GM21515 (cell line): ENCODE results near the gene IKZF3.
"Not testable (repeated sequence)": the region's sequence is repeated elsewhere in the genome, so short reads cannot be mapped to it uniquely, and the experiment has no call there.

Experiments used
- ATAC-seq: cut with Tn5 transposase; IDR thresholded peaks from one replicate; pipeline ENCODE4 v1.9.1; 2021; ENCODE audit not compliant: unreplicated experiment

Gene IKZF3

DNA sequence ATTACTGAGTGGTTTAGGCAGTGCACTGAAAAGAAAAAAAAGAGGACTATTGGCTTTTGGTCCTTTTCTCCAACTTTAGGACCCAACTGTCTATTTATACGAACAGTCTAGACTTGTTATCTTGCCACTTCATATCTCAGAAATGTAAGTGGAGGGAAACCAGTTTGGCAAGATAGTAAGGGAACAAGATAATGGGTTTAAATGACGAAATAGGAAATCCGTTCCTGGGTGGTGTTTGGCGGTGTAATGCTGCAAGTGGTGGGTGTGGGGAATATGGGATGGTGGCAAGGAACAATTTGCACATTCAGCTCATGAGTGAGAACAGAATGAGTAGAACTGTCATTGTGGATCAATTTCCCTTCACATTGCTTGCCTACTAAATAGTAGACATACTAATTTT lies 81.6 kb downstream of the IKZF3 start:
- no peak for ATAC-seq

DNA sequence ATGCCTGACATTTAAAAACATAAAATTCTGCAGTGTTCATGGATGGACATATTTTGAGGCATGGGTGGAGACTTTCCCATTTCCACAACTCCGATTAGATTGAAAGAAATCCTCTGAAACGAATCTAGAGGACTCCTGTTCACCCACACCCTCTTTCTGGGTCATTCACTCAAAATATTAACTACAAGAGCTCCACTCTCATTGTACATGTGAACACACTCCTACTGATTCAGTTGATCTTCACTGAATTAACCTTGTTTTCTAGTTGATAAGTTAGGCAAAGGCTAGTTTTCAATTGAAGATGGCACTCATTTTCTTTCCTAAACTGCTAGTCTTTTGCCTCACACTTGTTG lies 82.3 kb downstream of the IKZF3 start:
- ATAC-seq: no peak

DNA sequence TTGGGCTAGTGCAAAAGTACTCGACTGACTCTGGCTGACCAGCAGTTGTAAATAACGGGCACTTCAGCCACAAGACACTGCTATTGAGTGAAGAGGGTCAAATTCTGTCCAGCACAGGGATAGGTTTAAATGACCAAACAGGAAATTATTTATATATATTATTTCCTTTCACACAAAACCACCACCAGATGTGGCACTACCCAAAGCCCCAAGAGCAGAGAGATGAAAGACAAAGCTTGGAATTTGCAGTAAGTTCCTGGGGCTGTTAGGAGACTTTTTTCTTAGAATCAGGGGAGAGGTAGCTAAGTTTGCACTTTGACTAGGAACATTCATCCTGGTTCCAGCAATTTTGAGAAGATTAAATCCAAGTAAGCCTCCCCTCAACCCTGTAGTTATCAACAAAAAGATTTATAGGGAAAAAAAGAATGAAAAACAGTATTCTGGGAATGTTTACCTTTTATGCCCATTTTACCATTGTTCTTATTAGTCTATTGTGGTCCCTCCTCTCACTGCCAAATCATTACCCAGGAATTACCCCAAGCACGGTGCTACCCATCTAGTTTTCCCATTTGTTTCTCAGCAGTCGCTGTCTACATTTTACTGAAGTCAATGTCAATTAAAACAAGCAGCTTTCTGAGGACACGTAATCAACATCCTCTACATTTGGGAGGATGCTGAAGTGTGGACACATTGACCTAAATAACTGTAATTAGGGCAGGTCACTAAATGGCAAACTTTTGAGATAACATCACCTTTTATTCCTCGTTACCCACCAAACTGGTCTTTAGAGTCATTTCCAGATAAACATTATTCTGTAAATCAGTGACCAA lies 82.9 kb downstream of the IKZF3 start:
- ATAC-seq: no peak

DNA sequence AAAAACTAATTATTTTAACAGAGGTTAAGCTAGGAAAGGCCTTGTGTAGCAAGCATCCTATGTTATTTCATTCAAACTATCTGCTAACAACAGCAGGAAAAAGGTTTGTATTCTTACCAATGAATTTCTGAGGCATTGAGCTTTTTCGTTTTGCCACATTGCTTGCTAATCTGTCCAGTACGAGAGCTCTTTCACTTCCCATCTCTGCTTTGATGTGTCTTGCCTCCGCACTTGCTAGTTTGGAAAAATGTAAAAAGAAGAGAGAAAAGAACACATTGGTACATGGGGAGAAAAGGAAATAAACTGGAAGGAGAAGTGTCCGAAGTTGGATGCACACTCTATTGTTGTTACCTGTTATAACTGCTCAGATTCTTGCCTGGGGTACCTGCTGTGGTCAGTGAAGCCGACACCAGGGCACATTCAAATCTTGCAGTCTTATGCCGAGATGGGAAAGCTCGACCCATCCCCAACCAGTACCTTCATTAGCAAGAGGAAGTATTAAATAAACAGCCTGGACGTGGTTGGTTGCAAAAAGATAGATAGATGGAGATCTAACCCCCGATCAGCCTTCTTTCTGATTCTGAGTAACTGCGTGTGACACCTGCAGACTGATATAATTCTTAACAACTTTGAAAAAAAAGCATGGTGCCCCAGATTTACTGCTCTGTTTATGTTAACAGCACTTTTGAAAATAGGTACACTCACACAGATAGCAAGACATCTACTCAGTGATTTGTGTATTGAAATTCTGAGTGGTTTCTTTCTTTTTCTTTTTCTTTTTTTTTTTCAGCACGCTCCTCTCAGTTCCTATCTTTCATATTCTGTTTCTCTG lies 86.4 kb downstream of the IKZF3 start:
- peak; percentile 49 for ATAC-seq

DNA sequence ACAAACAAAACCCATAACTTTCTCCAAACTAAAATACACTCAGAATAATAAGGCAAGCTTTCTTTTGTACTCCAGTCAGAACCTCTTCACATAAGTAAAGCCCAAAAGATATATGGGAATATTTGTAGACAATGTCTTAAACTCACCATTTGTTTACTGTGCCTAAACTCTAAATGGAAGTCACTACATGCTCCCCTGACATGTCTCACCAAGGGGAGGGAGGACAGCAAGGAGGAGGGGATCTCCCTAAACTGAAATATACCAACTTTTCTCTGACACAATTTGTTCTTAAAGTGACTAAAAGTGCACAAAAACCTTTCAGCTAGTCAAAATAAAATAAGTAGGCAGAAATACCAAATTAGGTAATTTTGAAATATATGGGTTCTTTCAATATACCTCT lies 87.9 kb downstream of the IKZF3 start:
- ATAC-seq: no peak

DNA sequence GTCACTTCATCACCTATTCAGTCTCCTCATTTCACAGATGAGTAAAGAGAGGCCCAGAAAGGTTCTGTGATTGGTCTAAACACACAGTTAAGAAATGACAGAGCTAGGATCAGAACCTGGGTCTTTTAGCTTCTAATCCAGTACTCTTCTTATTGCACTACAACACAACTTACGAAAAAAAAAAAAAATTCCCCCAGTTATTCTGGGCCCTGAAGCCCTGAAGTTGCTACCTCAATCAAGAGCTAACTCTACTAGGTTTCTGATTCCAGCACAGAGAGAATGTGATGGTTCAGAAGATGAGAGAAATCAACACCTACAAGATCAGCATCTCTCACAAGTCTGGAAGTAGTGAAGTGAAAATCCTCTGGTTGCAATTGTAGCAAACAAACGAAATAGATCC lies 89.1 kb downstream of the IKZF3 start:
- ATAC-seq: no peak

DNA sequence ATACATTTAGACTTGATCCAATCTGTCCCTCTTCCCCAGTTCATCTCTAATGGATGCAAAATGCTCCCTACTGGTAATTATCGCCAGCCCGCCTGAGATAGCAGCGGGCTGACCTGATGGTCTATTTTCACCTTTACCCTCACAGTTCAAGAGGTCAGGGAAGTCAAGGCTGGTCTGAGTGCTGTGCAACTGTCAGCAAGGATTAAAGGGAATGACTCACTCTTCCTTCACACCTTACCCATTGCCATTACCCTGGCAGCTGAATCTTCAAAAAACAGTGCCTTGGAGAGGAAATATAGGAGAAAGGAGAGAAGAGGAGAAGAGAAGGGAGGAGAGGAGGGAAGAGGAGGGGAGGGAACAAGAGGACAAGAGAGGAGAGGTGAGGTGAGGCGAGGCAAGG lies 90.1 kb downstream of the IKZF3 start:
- no peak for ATAC-seq

DNA sequence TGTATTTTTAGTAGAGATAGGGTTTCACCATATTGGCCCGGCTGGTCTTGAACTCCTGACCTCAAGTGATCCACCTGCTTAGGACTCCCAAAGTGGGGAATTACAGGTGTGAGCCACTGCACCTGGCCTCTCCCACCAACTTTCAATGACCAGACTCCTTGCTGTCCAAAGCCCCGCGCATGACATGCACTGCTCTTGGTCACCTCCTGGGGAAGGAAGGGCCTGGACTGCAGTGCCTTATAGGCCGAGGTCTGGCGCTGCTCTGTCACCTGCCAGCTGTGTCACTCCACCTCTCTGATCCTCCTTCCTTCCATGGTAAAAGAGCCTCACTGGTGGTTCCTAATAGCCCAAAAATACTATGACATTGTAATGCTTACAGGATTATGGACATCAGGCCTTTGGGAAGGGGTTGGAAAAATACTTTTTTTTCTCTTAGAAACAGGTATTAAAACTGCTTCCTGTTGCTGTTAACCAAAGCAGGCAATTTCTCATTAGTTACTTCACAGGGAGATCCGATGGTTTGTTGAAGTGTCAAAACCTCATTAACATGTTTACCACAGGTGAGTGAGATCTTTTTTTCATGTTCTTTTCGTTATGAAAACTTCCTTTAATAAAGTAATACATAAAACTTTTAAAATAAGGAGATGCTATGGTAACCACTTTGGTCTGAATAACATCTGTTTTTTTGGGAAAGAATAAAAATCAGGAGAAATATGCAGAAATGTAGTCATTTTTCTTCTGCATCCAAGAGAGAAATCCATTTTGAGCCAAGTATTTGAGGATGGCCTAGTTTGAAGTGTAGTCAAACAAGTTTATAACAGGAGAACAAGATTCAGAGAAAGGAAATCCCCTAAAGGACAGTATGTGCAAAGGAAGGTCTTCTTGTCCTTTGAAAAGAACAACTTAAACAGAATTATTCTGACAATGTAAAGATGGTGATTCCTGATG lies 90.9 kb downstream of the IKZF3 start:
- ATAC-seq: no peak

DNA sequence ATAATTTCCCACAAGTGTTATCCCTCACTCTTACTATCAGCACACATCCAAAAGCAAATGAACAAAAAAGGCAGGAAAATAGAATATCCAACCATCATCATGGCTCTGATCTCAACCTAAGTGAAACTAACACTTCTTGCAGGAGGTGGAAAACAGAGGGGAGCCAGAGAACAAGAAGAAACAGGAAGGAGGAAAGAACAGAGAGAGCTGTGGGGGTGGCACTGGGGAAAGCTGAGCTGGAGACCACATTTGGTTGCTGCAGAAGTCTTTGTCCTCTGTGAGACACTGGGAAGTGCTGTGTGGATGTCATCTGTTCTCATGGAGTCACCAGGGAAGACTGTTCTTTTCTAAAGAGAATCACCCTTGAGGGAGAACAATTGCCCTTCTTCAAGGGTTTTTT lies 91.7 kb downstream of the IKZF3 start:
- no peak for ATAC-seq

DNA sequence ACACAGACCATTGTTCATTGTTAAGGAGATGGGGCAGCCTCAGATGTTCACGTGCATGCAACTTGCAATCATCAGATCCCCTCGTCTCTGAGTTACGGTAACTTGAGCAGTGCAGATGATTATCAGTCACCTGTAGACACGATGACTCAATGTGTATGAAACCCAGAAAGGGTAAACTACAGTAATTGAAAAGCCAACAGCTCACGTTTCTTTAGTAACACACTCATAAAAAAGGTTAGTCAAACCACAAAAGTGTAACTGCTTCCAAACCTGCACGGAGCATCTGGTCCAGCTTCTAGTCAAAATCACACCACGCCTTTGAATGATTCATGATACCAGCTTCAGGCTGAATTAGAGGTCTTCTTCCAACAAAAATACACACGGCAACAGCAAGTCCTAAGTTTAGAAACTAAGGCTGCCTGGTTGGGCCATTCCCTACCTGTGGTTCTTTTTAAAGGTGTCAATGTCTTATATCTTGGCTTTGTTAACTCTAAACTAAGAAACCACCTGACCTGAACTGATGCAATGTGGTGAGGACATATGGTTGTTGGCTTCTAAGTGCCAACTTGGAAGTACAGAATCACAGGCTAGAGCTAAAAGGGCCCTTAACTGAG lies 94.0 kb downstream of the IKZF3 start:
- ATAC-seq: no peak

DNA sequence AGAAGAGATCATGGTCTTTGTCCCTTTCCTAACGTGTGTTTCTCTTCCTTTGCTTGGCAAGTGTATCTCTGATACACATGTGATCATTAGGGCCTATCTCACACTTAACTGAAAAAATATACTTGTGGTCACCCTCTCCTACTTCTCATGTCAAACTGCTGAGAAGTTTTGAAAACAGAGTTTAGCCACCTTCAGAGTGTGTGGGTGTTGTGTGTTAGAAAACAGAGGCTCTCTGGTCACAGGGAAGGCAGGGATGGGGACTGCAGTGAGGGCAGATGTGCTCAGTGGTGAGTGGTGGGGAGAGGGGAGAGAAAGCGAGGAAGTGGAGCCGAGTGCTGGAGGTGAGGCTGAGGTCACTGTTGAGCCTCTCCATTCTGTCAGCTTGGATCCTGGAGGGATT lies 97.0 kb downstream of the IKZF3 start:
- no peak for ATAC-seq

DNA sequence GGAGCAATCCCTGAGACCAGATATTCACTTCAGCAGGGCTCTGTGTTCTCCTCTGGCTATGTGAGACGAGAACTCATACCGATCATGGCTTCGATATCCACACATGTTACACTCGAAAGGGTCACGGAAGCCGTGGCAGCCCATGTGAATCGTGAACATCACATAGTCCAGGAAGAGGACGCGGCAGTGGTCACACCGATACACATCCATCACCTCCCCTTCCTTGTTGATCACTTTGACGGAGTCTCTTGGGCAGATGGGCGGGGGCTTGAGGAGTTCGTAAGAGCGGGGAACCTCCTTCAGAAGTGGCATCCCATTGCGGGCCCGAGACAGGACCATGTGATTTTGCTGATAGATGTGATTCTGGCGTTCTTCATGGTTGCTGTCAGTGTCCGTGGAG lies 98.3 kb downstream of the IKZF3 start:
- ATAC-seq: no peak

DNA sequence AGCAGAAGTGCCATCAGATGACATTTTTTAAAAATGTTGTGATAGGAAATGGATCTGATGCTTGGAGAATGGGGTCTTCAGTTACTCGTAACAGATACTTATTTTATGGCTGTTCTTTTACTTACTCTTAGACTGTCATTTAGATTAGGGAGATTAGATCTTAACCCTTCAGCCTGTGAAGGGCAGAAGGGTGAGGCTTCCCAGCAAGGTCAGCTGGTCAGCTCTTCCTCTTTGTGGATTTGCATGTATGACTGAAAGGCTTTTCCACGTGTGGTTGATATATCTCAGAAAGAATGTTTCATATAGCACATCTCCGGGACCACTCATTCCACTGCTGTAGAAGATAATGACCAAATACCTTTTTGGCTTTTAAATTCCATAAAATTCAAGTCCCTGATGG lies 98.9 kb downstream of the IKZF3 start:
- no peak for ATAC-seq

DNA sequence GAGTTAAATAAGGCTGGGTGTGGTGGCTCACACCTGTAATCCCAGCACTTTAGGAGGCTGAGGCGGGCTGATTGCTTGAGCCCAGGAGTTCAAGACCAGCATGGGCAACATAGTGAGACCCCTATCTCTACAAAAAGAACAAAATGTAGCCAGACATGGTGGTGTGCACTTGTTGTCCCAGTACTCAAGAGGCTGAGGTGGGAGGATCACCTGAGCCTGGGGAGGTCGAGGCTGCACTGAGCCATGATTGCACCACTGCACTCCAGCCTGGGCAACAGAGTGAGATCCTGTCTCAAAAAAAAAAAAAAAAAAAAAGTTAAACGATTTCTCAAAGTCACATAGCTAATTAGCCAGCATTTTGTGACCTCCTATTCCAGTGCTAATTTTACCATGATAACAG lies 99.9 kb downstream of the IKZF3 start:
- ATAC-seq: not testable (repeated sequence)

DNA sequence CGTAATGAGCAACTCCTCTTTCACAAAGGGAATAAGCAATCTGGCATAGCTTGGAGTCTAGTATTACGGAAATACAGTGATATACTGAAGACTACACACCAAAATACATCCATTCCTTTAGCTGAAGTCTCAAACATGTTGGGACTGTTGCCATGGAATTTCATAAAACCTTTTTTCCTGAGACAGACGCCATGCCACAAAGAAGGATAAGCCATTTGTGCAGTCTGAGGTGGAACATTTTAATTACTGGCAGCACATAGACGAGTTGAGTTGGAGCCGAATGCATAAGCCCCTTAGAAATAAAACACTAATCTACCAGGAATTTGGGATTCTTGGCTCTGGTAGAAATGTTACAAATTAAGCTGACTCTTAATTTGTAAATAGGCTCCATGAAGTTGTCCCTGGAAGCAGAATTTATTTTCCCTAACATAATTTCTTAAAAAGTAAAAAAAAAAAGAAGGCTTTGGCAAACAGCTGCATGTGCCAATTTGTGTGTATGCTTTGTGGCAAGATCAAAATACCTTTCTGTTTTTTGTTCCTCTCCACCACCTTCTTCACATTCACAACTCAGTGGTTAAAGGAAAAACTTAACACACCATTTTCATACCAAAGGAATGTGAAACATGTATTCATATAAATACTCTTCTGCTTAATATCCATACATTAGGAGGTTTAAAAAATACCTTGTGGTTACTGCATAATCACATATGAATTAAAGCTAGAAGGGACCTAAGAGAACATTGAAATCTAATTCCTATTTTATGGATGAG lies 100.9 kb downstream of the IKZF3 start:
- ATAC-seq: no peak

DNA sequence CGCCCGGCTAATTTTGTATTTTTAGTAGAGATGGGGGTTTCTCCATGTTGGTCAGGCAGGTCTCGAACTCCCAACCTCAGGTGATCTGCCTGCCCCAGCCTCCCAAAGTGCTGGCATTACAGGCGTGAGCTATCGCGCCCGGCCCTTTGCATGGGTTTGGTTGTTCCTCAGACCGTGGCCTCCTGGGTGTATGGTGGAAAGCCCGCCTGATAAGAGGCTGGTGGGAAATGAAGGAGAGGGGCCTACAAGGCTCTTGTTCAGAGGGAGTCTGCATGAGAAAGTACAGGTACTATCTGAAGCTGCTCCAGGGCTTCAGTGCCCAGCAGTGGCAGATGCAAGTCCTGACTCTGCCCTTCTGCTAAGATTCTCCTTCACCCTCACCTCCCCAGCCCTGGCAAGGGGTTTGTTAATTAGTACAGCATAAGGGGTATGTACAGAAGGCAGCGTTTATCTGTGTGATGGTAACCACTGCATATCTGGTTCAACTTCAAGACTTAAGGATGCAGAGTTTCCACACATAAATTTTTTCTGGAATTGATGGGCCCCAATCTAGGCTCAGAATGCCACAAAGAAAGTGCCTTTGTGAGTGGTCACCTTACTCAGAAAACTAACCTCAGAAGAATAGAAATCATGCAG lies 102.1 kb downstream of the IKZF3 start:
- ATAC-seq: no peak

DNA sequence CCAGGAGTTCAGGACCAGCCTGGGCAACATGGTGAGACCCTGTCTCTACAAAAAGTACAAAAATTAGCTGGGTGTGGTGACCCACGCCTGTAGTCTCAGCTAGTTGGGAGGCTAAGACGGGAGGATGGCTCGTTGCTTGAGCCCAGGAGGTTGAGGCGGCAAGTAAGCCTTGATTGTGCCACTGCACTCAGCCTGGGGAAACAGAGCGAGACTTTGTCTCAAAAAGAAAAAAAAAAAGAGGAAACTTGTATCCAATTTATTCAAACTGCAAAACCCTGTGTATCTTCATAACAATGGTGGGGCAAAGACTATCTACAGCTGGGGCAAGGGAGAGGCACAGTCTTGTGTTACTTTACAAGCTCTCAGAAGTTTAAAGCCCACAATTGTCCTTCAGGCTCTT lies 104.9 kb downstream of the IKZF3 start:
- no peak for ATAC-seq

DNA sequence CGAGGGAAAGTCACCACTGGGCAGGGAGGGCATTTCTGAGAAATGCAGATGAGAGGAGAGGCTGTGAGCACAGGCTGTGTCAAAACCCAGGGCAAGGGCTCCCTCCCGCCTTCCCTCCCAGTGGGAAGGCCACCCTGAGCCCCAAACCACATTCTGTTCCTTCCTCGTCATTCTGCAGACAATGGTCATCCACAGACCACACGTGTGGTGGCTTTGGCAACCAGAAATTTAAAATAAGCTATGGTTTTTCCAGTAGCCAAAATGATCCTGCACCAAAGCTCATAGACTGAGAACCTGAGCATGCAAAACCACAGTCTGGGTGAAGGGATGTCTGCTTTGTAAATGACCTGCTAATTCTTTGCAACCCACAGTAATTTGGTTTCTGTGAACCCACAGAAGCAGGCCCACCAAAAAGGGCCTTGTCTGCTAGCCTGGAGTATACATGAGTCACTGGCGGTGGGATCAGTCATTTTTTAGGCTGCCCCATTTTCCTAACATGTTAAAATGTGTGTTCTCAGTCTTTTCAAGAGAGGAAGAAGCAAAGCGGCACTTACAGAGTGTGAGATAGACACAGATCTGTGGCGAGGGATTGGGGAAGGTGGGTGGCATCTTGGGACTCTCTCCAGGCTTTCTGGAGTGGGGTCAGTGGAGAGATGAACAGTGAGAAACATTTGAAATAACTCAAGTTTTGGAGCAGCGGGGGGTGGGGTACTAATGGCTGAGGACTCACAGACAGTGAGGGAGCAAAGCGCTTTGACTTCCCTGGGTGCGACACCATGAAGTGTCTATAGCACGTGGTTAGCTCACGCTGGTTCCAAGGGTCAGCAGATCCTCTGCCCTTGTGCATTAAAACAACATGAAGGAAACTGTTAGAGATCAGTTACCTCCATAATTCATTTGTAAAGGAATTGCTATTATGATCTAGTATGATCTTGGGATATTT lies 105.9 kb downstream of the IKZF3 start:
- no peak for ATAC-seq
